SK-N-DZ (cell line): ENCODE data around the gene STK11.
"Not testable (repeated sequence)": the region's sequence is repeated elsewhere in the genome, so short reads cannot be mapped to it uniquely, and the experiment has no call there.

Source experiments
- DNase-seq: peaks from one replicate; pipeline ENCODE4 v3.0.0-alpha.2; 2015; ENCODE audit warnings: low spot score

The STK11 gene

DNA sequence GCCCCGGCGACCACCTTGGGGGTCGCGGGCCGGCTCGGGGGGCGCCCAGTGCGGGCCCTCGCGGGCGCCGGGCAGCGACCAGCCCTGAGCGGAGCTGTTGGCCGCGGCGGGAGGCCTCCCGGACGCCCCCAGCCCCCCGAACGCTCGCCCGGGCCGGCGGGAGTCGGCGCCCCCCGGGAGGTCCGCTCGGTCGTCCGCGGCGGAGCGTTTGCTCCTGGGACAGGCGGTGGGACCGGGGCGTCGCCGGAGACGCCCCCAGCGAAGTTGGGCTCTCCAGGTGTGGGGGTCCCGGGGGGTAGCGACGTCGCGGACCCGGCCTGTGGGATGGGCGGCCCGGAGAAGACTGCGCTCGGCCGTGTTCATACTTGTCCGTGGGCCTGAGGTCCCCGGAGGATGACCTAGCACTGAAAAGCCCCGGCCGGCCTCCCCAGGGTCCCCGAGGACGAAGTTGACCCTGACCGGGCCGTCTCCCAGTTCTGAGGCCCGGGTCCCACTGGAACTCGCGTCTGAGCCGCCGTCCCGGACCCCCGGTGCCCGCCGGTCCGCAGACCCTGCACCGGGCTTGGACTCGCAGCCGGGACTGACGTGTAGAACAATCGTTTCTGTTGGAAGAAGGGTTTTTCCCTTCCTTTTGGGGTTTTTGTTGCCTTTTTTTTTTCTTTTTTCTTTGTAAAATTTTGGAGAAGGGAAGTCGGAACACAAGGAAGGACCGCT lies 729 bp downstream of the STK11 start:
- no peak for DNase-seq

- no peak for DNase-seq
Observed at GRCh38 chr19:1206864-1207450, 1.4 kb downstream of the STK11 start.

DNA sequence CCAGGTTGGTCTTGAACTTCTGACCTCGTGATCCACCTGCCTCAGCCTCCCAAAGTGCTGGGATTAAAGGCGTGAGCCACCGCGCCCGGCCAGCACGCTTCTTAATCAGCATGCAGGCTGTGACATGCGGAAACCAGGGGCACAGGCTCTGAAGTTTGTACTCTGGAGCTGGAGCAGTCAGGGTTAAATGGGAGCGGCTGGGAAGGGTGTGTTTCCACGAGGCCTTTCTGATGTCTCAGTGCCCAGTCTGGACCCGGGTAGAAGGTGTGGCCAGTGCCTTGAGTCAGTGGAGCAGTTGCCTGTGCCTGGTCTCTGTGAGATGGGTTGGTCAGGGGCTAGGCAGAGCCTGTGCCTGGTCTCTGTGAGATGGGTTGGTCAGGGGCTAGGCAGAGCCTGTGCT lies 3.3 kb downstream of the STK11 start:
- DNase-seq: not testable (repeated sequence)

GRCh38 chr19:1210227-1210538 lies 4.6 kb downstream of the STK11 start:
- DNase-seq: no peak

DNA sequence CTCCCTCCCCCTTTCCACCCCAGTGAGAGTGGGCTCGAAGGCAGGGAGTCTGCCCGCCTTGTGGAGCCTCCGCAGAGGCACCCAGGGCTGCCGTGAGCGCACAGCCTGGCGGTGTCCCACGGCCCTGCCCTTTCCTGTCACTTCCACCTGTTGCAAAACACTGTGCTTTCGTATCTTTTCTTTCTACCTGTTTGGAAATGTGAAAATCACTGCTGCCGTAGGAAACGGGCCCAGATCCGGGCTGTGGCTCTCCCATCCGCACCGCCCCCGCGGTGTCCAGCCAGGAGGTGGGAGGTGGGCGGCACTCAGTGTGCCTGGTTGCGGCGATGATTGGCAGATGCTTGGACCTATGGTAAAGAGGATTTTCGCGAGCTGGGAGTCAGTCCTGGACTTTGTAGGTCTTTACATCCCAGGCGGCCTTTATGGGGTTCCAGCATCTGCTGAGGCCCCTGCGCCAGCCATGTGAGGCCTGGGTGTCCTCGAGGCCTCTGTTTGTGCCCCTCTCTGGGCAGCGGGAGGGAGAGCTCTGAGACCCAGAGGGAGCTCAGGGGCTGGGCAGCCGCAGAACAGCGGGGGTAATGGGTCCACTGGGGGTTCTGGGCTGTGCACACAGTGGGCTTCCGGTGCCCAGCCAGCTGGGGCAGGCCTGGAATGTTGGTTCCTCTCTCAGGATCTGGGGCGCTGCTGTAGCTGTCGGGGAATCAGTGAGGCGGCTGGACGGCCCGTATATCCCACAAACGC lies 6.1 kb downstream of the STK11 start:
- DNase-seq: no peak

- no peak for DNase-seq
Observed at GRCh38 chr19:1213391-1214286, 8.1 kb downstream of the STK11 start.

GRCh38 chr19:1214299-1214861 lies 8.8 kb downstream of the STK11 start:
- no peak for DNase-seq

- DNase-seq: no peak
Observed at GRCh38 chr19:1214862-1215731, 9.5 kb downstream of the STK11 start.

GRCh38 chr19:1216756-1217155 lies 11.2 kb downstream of the STK11 start:
- no peak for DNase-seq

DNA sequence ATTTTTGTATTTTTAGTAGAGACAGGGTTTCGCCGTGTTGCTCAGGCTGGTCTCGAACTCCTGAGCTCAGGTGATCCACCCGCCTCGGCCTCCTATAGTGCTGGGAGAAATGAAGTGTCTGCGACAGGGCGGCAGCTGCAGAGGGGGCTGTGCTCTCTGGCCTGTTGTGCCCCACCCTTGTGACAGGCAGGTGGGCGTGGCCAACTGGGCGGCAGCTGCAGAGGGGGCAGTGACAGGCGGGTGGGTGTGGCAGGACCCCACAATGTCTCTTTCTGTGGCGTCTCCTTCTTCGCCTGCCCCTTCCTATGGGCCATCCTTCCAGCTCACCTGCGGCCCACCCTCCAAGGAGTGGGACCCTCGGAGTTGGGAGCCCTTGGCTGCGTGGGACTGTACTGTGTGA lies 11.8 kb downstream of the STK11 start:
- no peak for DNase-seq

GRCh38 chr19:1218751-1219567 lies 13.4 kb downstream of the STK11 start:
- no peak for DNase-seq

- no peak for DNase-seq
Observed at GRCh38 chr19:1219786-1220476, 14.4 kb downstream of the STK11 start.

DNA sequence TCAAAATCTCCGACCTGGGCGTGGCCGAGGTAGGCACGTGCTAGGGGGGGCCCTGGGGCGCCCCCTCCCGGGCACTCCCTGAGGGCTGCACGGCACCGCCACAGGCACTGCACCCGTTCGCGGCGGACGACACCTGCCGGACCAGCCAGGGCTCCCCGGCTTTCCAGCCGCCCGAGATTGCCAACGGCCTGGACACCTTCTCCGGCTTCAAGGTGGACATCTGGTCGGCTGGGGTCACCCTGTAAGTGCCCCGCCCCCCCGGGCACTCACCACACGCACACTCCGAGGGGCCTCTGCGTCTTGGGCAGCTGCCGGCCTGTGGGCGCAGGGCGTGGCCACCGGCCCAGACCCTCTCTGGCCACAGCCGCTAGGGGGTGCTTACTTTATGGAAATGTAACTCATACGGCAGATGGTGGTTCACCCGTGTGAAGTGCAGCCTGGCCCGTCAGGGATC lies 14.9 kb downstream of the STK11 start:
- DNase-seq: no peak

- peak; percentile 54 for DNase-seq
Observed at GRCh38 chr19:1220976-1221903, 15.7 kb downstream of the STK11 start.

GRCh38 chr19:1221904-1222255 lies 16.3 kb downstream of the STK11 start:
- no peak for DNase-seq

- DNase-seq: no peak
Observed at GRCh38 chr19:1222394-1222793, 16.8 kb downstream of the STK11 start.

DNA sequence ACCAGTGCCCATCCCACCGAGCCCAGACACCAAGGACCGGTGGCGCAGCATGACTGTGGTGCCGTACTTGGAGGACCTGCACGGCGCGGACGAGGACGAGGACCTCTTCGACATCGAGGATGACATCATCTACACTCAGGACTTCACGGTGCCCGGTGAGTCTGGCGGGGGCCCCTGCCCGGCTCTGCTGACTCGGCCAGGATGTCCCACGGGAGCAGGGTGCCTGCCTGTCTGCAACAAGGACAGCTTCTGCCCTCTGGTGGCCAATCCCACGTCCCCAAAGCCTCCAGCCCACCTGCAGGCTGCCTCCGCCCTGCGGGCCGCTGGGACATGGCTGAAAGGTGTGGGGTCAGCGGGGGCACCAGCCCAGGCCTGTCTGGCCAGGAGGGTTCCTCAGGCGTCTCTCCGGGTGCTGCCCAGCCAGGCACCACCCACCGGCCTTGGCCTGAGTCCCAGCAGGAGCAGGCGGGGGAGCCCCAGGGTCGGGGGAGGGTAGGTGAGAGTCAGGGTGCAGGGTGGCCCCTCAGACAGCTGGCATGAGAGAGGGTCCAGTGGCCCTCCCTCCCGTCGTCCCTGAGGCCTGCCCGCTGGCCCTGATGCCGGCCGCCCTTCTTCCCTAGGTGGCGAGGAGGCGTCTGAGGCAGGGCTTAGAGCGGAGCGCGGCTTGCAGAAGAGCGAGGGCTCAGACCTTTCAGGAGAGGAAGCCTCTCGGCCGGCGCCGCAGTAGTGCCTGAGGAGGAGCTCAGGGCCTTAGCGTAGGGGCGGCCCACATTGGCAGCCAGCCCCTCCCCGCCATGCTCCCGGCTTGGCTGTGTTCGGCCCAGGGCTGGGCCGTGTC lies 17.7 kb downstream of the STK11 start:
- DNase-seq: peak; percentile 75
